Skeletal muscle tissue (tissue), 4 donors: ENCODE results near the gene CEP85. TPM values are rescaled to one million over a fixed set of nuclear protein-coding genes. Genes with fewer than 3 reads are reported as not detected.
A peak's percentile ranks its signal among the peaks of the same experiment; 100 is the strongest.
"Not testable (repeated sequence)": the region's sequence is repeated elsewhere in the genome, so short reads cannot be mapped to it uniquely, and the experiment has no call there.

Experiments used
- H3K27ac ChIP-seq: one replicate; pipeline ENCODE4 v1.7.0; 2013; ENCODE audit warnings: mild to moderate bottlenecking, low read depth, low read length, inconsistent platforms
- H3K27me3 ChIP-seq, 3 donors: one replicate each; pipeline ENCODE4 v1.7.0; 2013; ENCODE audit warnings: low read length in 3 of 3; ENCODE audit not compliant: control insufficient read depth in 3 of 3, insufficient read depth in 3 of 3
- H3K36me3 ChIP-seq, 3 donors: one replicate each; pipeline ENCODE4 v1.7.0; 2013; ENCODE audit warnings: low read length in 3 of 3; ENCODE audit not compliant: control insufficient read depth in 3 of 3, insufficient read depth in 3 of 3
- H3K4me1 ChIP-seq, 3 donors: one replicate each; pipeline ENCODE4 v1.7.0; 2013; ENCODE audit warnings: low read length in 3 of 3, mild to moderate bottlenecking in 3 of 3; ENCODE audit not compliant: control insufficient read depth in 3 of 3, insufficient read depth in 3 of 3
- H3K4me3 ChIP-seq, 3 donors: one replicate each; pipeline ENCODE4 v1.7.0; 2013; ENCODE audit warnings: low read length in 3 of 3
- H3K9ac ChIP-seq, 3 donors: one replicate each; pipeline ENCODE4 v1.7.0; 2013; ENCODE audit warnings: low read length in 3 of 3, mild to moderate bottlenecking in 3 of 3, moderate library complexity in 2 of 3, low read depth in 1 of 3
- H3K9me3 ChIP-seq, 3 donors: one replicate each; pipeline ENCODE4 v1.7.0; 2013; ENCODE audit warnings: low read length in 3 of 3; ENCODE audit not compliant: control insufficient read depth in 3 of 3
- total RNA-seq: library from RNA; depleted of rRNA; stranded (reverse); fragments of >200 nt; gene quantifications from one replicate; pipeline ENCODE4 v1.2.3, GENCODE V29; 2014
- donor health status: Osteomylitis.

The CEP85 gene
- total RNA-seq, 1 donor from 2014 or later: 25.1 TPM

DNA sequence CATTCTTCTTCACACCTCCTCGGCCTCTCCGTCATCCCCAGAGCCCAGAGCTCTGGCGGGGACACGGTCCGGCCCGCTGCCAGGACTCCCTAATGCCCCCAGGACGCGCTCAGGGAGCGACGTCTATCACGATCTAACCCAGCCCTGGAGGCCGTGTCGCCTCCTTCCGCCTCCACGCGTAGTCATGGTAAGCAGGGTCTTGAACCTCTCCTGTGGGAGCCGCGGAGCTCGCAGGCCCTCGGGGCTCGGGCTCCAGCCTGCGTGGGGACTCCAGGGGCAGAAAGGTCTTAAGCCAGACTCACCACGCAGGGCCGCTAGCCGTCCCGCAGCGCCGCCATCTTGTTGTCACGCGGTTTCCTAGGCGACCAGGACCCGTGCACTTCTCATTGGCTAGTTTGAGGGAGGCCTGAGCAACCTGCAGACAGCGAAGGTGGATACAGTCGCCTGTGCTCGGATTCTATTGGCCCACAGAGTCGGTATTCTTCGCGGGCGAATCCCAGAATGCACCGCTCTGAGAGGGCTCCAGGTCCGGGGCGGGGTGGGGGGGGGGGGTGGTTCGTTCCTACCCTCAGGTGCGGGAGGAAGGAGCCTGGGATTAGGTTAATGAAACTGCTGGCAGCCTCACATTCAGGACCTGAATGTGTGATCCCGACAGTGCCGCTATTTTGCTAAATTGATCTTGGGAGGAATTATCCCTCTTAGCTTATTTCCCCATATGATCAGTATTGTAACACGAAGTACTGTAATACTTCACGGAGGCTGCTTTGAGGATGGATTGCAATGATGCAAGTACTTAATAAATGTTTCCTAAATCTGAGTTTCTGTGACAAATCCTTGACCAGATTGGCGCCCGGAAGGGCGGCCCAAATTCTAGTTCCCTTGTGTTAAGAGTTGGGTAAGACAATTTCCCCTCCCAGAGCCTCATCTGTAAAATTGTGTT is 72.6 kb downstream of the CEP85 start, which contains the start of gene UBXN11:
TSS of gene UBXN11 (minus strand) at position 347 of the 940 bp plus-strand sequence. CDS start 3,753 bp downstream, outside the sequence.
- Histone ChIP-seq H3K36me3 (no peaks in the 10 kb centered on the region), H3K4me3 (peak within 1 kb of the TSS; percentile 88 to 96 (median 89)), H3K27me3 (no peaks in the 10 kb centered on the region), H3K9ac (peak within 1 kb of the TSS; percentile 79 to 84 (median 83)), H3K27ac (peak within 1 kb of the TSS; percentile 44), H3K9me3 (no peaks in the 10 kb centered on the region), H3K4me1 (peaks cover 12 to 19% (median 13%) of the 10 kb centered on the region in 3 donors)

DNA sequence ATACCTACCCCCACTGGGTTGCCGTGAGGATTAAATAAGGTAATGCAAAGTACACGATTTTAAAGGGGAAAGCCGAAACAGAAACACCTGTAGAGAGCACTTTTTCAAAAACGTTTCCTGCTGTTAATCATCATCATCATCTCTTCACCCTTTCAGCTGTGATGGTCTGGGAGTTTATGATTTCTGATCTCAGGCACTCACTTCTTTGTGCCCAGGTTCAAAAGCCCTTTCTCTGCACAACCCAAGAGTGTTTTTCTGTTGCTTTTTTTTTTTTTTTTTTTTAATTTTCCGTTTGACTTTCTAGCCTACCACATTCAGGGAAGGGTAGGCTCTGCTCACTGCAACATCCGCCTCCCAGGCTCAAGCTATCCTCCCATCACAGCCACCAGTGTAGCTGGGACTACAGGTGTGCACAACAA is 73.4 kb downstream of the CEP85 start:
- no peak overlapping the region for H3K4me3 ChIP-seq
- no peaks in the 10 kb centered on the region for H3K27me3 ChIP-seq
- H3K36me3 ChIP-seq: no peaks in the 10 kb centered on the region
- no peak overlapping the region for H3K9ac ChIP-seq
- no peaks in the 10 kb centered on the region for H3K9me3 ChIP-seq
- H3K27ac ChIP-seq: no peak overlapping the region
- H3K4me1 ChIP-seq: peaks cover 12 to 19% (median 13%) of the 10 kb centered on the region in 3 donors

DNA sequence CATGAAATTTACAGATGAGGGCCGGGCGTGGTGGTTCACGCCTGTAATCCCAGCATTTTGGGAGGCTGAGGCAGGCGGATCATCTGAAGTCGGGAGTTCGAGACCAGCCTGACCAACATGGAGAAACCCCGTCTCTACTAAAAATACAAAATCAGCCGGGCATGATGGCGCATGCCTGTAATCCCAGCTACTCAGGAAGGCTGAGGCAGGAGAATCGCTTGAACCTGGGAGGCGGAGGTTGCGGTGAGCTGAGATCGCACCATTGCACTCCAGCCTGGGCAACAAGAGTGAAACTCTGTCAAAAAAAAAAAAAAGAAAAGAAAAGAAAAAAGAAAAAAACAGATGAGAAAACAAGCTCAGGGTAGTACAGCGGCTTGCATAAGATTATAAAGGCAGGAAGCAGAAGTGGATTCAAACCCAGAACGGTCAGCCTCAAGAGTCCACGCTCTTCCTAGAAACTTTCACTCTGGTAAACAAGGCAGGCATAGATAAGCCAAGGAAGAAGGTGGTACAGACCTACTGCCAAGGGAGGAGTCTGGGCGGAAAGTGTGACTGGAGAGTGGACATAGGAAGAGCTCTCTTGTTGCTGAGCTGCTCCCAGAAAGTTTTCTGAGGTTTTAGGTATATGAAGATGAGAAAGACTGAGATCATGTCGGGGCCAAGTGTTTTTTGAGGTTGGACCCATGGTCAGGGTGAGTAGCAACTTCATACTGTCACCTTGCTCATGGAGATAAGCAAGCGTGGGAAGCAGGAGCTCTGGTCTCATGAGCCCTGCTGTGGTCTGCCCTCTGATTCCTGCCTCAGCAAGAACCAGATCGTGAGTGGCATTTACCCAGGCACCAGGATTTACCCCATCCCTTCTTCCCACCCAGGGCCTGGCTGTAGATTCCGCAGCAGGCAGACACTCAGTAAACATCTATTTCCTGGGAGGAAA is 74.2 kb downstream of the CEP85 start:
- not testable (repeated sequence) for H3K36me3 ChIP-seq, H3K4me3 ChIP-seq, H3K27me3 ChIP-seq, H3K9me3 ChIP-seq, H3K9ac ChIP-seq, H3K27ac ChIP-seq
- peaks cover 9 to 12% (median 11%) of the 10 kb centered on the region in 3 donors for H3K4me1 ChIP-seq

DNA sequence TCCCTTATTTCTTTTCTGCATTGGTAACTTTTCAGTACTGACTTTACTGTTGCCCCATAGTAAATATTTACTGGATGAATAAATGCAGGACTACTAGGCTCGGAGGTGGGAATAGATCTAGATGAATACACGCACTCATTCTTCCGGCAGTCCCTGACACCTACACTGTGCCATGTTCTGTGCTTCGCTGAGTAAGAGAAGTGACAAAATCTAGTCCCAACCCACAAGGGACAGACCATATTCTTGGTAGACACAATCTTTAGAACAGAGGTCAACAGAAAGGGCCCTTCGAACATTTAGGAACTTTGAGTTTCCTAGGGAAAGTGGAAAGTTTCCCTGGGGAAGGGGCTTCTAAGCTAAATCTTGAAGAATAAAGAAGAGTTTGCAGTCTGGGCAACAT is 80.5 kb downstream of the CEP85 start:
- Histone ChIP-seq H3K36me3 (no peaks in the 10 kb centered on the region), H3K27ac (no peak overlapping the region), H3K9ac (no peak overlapping the region), H3K27me3 (no peaks in the 10 kb centered on the region), H3K4me3 (no peak overlapping the region), H3K4me1 (peaks cover 0 to 4% (median 3%) of the 10 kb centered on the region in 3 donors), H3K9me3 (no peaks in the 10 kb centered on the region)

DNA sequence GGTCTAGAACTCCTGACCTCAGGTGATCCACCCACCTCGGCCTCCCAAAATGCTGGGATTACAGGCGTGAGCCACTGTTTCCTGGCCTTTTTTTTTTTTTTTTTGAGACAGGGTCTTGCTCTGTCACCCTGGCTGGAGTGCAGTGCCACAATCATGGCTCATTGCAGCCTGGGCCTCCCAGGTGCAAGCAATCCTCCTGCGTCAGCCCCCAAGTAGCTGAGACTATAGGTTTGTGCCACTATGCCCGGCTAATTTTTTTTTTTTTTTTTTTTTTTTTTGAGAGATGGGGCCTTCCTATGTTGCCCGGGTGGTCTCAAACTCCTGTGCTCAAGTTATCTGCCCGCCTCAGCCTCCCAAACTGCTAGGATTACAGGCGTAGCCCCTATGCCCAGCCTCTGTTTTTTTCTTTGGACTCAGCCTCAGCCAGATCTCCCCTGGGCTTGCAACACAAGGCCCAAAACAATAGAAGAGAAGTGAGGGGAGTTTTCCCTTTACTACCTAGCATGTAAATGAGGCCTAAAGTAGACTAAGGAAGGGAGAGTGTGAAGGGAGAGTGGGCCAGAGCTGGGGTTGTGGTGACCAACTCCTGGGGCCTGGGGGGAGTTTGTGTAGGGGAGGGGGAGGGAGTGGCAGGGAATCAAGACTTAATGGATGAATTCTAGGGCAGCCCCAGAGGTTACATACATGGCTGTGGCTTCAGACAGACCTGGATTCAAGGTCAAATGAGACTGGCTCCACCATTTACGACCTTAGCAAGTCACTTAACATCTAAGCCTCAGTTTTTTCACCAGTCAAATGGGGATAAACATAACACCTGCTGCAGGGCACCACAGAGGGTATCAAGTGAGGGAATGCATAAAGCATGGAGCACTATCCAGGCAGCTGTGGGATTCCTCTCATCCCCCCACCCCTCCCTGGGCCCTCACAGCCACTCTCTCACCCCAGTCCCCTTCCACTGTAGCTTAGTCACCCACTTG is 82.2 kb downstream of the CEP85 start:
- Histone ChIP-seq H3K4me1 (peaks cover 3 to 6% (median 5%) of the 10 kb centered on the region in 3 donors), H3K27ac (no peak overlapping the region), H3K9me3 (no peaks in the 10 kb centered on the region), H3K27me3 (peaks cover 0 to 8% (median 6%) of the 10 kb centered on the region in 3 donors), H3K4me3 (no peak overlapping the region), H3K36me3 (no peaks in the 10 kb centered on the region), H3K9ac (no peak overlapping the region)

DNA sequence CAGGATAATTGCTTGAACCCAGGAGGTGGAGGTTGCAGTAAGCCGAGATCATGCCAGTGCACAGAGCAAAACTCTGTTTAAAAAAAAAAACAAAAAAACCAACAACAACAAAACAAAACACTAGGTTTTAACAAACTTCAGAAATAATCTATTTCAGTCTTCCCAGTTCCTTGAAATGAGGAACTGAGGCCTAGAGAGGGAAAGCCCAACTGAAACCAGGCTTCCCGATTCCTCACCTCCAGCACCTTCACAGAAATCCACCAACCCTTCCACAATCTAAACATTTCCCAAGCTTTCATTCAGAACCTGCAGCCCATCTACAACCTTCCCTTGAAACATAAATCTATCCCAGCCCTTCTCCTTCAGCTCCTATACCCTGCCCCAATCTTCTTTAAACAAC is 83.1 kb downstream of the CEP85 start:
- Histone ChIP-seq H3K4me3 (no peak overlapping the region), H3K4me1 (peaks cover 9 to 11% (median 9%) of the 10 kb centered on the region in 3 donors), H3K27ac (no peak overlapping the region), H3K36me3 (no peaks in the 10 kb centered on the region), H3K9ac (no peak overlapping the region), H3K27me3 (peaks cover 0 to 8% (median 8%) of the 10 kb centered on the region in 3 donors), H3K9me3 (no peaks in the 10 kb centered on the region)

DNA sequence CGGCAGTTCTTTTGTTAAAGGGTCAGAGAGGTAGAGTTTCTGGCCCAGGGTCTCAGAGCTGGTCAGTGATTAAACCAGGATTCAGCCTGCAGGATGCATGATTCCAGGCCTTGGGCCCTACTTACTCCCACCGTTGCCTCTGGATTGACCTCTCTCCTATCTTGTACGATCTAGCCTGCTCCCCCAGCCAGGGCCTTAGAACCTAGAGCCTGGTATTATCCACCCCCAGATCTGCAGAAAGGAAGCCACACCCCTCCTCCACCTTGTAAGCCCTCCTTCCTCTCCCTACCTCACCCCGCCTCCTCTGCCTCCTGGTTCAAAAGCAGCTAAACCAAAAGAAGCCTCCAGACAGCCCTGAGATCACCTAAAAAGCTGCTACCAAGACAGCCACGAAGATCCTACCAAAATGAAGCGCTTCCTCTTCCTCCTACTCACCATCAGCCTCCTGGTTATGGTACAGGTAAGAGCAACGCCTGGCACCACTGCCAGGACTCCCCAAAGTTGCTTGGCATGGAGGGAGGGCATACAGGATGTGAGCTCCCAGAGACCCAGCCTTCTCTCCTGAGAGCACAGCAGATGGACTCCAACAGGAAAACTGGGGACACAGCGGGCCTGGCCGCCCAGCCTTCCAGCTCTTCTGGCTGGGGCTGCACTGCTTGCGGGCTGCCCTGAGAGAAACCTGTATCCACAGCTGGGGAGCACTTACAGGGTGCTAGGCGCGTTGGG is 83.8 kb downstream of the CEP85 start, which contains the start of gene CD52:
TSS of gene CD52 (plus strand) at position 347 of the 726 bp plus-strand sequence. CDS start at position 407, 60 bp downstream.
- H3K9me3 ChIP-seq: no peaks in the 10 kb centered on the region
- peak within 1 kb of the TSS in 1 of 3 donors; percentile 40 for H3K9ac ChIP-seq
- H3K27me3 ChIP-seq: peaks cover 0 to 8% (median 8%) of the 10 kb centered on the region in 3 donors
- no peaks in the 10 kb centered on the region for H3K36me3 ChIP-seq
- H3K27ac ChIP-seq: no peak within 1 kb of the TSS
- H3K4me1 ChIP-seq: peaks cover 9 to 11% (median 9%) of the 10 kb centered on the region in 3 donors
- no peak within 1 kb of the TSS for H3K4me3 ChIP-seq

DNA sequence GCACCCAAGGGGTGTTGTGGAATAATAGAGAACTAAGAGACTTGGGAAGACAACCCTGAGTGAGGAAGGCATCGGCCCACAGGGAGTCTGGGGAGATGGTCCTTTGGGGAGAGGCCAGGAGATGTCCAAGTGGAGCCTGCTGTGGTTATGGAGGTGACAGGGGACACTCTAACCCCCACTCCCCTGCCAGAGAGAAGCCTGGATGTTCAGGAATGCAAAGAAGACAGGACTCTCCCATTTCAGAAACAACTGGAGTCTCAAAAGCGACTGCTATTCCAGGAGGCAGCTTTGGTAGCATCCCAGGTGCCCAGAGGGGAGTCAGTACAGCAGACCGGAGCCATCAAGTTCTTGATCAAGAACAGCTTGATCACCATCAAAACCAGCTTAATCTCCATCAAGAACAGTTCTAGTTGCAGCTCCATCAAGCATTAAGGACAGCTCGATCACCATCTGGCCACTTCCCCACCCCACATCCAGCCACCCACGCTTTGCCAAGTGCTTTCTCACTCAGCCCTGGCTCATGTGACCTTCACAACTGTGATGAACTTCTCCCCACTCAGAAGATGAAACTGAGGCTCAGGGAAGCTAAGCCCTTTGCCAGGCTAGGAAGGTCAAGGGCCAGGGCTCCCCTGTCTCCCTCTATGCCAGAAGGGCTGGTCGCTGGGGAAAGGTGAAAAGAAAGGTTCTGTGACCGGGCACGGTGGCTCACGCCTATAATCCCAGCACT is 84.5 kb downstream of the CEP85 start:
- Histone ChIP-seq H3K36me3 (no peaks in the 10 kb centered on the region), H3K27me3 (peaks cover 0 to 8% (median 8%) of the 10 kb centered on the region in 3 donors), H3K27ac (no peak overlapping the region), H3K4me3 (no peak overlapping the region), H3K4me1 (peaks cover 9 to 11% (median 9%) of the 10 kb centered on the region in 3 donors), H3K9ac (no peak overlapping the region), H3K9me3 (no peaks in the 10 kb centered on the region)
